ENCODE measurements around the gene WTIP.
"Not testable (repeated sequence)": the region's sequence is repeated elsewhere in the genome, so short reads cannot be mapped to it uniquely, and the experiment has no call there.

The WTIP gene

GRCh38 chr19:34504273-34504808 lies 22.8 kb downstream of the WTIP start:
- DNase-seq (ENCODE audit: low read depth) = no peak

- no peak for DNase-seq (ENCODE audit: low read depth)
These were observed 23.3 kb downstream of the WTIP start for GRCh38 chr19:34504809-34505291.

DNA sequence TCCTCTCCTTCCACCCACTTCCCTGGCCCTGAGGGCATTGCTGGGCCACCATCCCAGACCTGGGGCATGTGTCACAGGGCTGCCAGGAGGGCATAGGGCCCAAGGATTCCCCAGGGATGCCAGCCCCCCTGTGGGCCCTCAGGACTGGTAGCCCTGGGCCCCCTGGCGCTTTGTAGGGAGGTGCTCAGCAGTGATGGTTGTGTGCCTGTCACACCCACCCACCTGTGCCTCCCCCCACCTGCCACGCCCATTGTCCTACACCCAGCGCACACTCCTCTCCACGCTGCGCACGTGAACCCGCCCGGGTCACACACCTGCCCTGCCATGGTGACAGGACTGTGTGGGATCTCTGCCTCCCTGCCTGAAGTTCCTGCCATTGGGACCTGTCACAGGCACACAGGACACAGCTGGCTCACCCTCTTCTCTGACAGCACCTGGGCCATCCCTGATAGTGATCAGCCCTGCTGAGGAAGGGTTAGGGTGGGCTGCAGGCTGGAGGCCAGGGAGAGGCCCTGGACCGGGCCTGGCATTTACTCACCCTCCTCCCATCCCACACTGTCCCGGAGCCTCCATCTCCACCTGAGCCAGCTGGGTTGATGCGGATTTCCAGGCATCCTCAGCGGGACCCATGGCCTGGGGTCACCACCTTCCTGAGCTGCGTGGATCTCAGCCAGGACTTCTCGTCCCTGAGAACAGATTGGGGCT lies 23.9 kb downstream of the WTIP start:
- no peak for DNase-seq (ENCODE audit: low read depth)

DNA sequence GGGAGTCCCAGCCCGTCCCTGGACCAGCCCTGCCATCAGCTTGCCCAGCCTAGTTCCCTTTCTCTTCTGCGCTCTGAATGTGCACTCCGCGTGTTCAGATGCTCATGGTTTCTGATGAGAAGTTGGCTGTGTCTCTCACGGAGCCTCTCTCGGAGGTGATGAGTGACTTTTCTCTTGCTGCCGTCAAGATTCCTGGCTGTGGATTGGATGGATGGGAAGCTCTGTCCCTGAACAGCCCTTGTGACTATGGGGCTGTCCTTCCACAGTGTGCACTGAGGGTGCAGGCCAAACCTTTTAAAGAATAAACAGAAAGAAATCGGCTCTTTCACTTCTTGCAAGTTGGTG lies 24.4 kb downstream of the WTIP start:
- DNase-seq (ENCODE audit: low read depth) = no peak

DNA sequence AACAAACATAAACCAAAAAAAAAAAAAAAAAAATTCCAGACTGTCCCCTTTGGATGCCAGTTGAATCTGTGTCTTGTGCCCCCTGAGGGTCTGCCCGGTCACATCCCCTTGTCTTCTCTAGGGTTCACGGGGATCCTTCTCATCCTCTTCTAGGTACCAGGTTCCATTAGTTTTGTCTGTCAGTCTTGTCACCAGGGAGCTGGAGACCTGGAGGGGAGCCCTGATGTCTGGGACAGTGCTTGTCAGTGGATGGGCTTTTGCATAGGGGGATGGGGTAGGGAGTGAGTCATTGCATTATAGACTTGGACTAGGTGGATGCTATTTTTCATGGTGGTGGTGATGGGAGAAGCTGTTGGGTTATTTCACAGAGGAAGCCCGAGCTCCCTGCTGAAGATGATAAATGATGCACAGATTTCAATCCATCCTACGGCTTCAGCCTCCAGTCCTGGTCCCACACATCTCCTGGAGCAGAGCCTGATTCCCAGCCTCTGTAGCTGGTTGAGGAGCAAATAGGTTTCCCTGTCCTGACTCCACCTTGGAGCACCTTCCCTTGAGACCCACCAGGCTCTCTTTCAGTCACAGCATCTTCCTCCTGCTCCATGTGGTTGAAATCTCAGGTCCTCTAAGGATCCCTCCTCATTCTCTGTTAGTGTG lies 26.0 kb downstream of the WTIP start:
- DNase-seq (ENCODE audit: low read depth) = no peak

DNA sequence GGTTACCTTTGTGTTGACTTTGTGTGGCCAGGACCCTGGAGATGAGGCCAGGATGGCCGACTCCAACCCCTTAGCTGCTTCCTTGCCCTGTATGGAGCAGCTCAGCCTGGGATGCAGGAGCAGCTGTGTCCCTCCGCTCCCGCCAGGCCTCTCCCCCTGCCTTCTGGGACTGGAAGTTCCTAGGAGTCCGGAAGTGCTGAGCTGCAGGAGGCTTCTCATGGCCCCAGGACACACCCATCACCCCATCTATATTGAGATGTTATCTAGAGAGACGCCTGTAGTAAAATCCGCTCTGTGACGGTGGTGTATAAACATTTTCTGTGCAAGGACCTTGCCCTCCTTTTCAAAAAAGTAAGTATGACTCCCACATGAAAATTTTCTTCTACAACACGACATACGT lies 27.0 kb downstream of the WTIP start:
- DNase-seq (ENCODE audit: low read depth) = no peak

GRCh38 chr19:34510904-34511303 lies 29.3 kb downstream of the WTIP start:
- DNase-seq (ENCODE audit: low read depth) = not testable (repeated sequence)

DNA sequence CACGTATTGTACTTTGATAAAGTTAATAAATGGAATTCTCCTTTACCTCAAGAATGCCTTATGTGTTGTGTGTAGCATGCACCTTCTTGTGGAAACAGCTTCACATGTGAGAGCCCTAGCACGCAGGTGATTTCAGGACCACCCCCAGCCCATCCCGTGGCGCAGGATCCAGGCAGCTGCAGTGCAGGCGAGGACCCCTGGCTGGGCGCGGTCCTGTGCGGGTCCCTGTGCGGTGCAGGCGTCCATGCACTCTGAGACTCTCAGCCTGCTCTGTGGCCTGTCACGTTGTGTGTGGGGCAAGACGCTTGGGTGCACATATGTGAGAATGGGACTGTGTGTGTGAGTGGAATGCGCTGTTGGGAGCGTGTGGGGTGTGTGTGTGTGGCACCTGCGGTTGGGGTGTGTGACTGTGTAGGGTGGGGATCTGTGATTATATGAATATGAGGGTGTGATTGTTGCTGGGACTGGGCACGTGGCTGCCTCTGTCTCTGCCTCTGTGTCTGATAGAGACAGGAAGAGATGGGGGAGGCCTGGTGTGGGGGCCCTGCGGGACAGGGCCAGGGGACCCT lies 30.8 kb downstream of the WTIP start:
- DNase-seq (ENCODE audit: low read depth) = no peak

- no peak for DNase-seq (ENCODE audit: low read depth)
These were observed 32.2 kb downstream of the WTIP start for GRCh38 chr19:34513767-34514166.

GRCh38 chr19:34519602-34520001 lies 38.0 kb downstream of the WTIP start:
- no peak for DNase-seq (ENCODE audit: low read depth)

GRCh38 chr19:34523408-34523807 lies 41.9 kb downstream of the WTIP start:
- DNase-seq (ENCODE audit: low read depth) = no peak

GRCh38 chr19:34525001-34525400 lies 43.4 kb downstream of the WTIP start:
- no peak for DNase-seq (ENCODE audit: low read depth)

DNA sequence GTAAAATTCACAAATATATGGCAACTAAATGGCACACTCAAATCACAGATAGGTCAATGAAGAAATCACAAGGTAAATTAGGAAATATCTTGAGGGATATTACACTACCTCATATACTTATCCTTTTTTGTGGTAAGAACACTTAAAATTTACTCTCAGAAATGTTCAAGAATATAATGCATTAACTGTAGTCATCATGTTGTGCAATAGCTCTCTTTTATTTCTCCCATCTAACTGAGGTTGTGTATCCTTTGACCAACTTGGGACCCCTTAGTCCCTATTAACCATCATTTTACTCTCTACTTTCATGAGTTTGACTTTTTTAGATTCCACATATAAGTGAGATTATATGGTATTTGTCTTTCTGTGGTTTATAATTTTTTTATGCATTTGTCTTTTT lies 52.6 kb downstream of the WTIP start:
- no peak for DNase-seq (ENCODE audit: low read depth)

GRCh38 chr19:34539396-34539795 lies 57.8 kb downstream of the WTIP start:
- DNase-seq (ENCODE audit: low read depth) = no peak

DNA sequence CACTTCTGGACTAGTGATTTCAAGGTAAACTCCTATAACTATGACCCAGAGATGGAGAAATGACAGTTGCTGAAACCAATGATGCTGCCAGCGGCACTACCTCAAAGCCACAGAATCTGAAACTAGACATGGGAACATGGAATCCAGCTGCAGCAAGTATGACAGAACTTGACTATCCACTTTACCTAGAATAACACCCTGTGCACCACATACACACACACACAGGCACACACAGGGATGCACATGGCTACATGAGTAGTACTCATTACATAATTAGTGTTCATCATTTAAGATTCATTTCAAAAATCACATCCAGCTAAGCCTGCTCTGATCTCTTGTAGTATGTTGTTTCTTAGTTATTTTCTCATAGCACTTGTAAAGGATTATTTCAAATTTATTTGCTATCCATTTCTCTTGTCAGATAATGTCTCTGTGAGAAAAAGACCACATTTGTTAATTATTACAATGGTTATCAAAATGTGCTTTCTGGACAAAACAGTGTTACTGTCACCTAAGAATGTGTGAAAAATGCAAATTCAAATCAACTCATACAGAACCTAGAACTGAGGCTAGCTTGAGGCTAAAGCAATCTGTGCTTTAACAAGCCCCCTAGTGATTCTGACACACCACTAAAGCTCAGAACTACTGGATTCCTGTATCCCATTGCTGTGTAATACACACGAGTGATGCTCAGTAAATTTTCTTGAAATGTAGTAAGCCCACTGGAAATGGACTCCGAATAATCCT lies 59.4 kb downstream of the WTIP start:
- no peak for DNase-seq (ENCODE audit: low read depth)

DNA sequence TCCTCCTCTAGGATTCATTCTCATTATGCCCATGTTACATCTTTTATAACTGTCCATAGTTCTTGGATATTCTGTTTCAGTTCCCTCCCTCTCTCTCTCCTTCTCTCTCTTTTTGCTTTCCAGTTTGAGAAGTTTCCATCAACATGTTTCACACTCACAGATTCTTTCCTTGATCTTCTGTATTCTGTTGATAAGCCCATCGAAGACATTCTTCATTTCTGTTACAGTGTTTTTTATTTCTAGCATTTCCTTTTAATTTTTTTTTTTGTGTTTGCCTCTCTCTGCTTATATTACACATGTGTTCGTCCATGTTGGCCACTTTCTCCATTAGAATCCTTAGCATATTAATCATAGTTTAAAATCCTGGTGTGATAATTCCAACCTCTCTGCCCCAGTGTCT lies 68.3 kb downstream of the WTIP start:
- DNase-seq (ENCODE audit: low read depth) = no peak

DNA sequence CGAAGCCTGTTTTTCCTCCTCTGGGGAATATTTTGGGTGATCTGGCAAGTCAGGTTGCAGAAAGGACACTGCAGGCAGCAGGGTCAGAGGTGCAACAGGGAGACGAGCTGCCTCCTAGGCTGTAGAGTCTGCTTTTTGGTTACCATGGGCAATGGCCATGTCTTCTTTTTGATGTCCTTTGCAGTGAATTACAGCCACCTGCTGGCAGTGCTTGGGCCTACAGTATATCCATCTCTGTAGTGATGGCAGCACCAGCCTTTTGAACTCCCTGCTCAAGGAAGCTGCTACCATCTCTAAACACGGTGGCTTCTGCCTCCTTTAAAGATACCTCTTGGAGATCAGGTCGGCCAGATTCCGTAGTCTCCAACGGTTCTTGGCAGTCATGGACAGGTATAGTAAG lies 73.9 kb downstream of the WTIP start:
- DNase-seq (ENCODE audit: low read depth) = no peak

DNA sequence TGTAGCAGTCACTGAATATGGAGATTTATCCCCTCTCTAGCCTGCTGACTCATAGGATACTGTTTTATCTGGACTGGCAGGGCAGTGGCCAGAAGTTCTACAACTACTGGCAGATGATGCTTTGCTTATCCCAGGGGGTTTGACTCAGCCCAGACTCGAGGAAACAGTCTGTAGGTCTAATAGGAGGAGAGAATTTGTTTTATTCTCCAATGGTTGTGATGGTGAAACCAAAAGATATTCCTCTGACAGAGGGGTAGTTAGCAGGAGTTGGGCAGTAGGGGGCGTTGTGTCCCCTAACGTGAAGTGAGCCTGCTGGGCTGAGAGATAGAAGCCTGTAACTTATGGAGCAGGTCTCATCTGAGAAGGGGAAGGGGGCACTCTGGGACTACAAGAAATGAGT lies 74.9 kb downstream of the WTIP start:
- DNase-seq (ENCODE audit: low read depth) = no peak

GRCh38 chr19:34559045-34559444 lies 77.5 kb downstream of the WTIP start:
- no peak for DNase-seq (ENCODE audit: low read depth)

GRCh38 chr19:34560229-34560628 lies 78.7 kb downstream of the WTIP start:
- no peak for DNase-seq (ENCODE audit: low read depth)

Data from T follicular helper cell (primary cell).